ENCODE measurements around the gene VPREB3.
A peak's percentile ranks its signal among the peaks of the same experiment; 100 is the strongest.

VPREB3 gene

DNA sequence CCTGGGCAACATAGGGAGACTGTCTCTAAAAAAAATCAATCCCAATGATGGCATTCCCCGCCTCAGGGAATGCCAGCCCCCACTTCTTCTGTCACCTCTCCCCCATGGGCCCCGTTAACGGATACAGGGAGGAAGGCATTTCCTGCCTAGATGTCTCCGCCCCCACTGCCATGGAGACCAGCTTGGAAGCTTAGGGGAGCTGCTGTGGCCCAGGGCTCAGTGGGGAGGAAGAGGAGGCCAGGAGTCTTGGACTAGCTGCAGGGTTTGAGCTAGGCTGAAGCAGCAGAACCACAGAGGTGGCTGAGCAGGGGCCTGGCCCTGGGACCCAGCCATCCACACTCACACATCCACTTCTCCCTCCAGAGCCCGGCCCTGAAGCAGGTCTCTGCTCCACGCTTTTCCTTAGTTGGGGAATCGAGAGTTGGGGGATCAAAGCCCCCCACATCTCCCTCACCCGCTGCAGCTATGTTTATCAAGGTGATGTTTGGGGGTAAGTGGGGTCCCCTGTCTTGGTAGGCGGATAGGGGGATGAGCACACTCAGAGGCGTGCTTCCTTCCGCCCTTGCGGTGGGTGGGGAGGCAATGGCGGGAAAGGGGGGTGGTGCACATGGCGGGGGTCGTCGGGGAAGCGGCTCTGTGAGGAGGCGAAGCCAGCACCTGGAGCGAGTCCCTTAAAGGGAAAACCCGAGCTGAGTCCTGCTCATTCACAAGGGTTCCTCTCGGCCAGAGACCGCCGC is 8.8 kb upstream of the VPREB3 start, which contains the start of gene C22orf15:
Gene C22orf15, plus strand, starts transcription at position 149 of the 737 bp plus-strand sequence. Its CDS starts 317 bp downstream, at position 466.
- H3K27ac Mint-ChIP-seq, result peak within 1 kb of the TSS; percentile 68
- no peaks in the 10 kb centered on the region for H3K9me3 Mint-ChIP-seq
- H3K36me3 Mint-ChIP-seq (ENCODE audit: low read depth), result peaks cover 13% of the 10 kb centered on the region
- no peaks in the 10 kb centered on the region for H3K27me3 Mint-ChIP-seq
- peak within 1 kb of the TSS; percentile 74 for H3K4me3 Mint-ChIP-seq
- peaks cover 42% of the 10 kb centered on the region for H3K4me1 Mint-ChIP-seq (ENCODE audit: low read depth)

DNA sequence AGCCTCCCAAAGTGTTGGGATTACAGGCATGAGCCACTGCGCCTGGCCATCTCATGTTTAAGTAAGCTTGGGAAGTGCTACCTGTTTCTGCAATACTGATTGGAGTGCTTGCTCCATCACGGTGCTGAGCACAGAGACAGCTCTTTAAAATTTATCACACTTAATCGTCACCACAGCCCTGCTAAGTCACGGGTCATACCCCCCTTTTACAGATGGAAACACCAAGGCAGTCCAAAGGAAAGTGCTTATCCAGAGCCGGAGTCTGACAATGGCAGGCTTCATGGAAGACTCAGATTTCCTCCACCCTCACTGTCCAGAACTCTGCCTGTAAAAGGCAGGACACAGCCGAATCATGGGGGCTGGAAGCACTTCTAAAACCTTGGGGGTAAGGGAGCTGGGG is 5.8 kb upstream of the VPREB3 start:
- Mint-ChIP-seq H3K36me3 (ENCODE audit: low read depth) (peaks cover 5% of the 10 kb centered on the region), H3K27ac (no peak overlapping the region), H3K9me3 (no peaks in the 10 kb centered on the region), H3K4me1 (ENCODE audit: low read depth) (peaks cover 36% of the 10 kb centered on the region), H3K27me3 (no peaks in the 10 kb centered on the region), H3K4me3 (no peak overlapping the region)

DNA sequence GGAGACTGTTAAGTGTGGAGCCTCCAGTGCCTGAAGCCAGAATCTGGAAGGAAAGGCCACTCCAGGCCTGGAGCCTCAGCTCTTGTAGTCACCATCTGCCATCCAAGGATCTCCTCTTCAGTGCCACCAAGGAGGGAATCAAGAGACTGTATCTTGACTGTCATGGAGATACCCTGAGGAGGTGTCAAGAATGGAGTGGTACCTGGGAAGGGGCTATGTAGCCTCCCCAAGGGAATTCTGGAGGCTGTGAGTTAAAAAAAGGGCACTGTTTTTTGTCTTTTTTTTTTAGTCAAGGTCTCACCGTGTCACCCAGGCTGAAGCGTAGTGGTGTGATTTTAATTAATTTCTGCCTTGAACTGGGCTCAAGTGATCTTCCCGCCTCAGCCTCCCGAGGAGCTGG is 5.3 kb upstream of the VPREB3 start:
- H3K27ac Mint-ChIP-seq, result no peak overlapping the region
- no peaks in the 10 kb centered on the region for H3K27me3 Mint-ChIP-seq

DNA sequence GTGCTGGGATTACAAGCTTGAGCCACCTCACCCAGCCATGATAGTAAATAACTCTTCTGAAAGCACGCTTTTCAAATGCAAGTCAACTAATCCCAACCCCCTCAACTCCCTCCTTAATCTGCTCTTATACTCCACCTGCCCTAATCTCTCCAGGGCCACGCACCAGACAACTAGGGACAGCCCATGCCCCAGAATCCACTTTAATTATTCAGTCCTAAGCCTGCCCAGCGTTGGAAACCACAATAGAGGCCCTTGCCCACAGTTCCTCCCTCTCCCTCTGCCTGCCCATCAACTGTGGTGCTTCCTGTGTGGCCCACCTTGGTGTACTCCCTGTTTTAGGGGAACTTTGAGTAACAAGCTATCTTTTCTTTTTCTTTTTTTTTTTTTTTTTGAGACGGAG is 2.7 kb upstream of the VPREB3 start:
- no peak overlapping the region for H3K4me3 Mint-ChIP-seq
- H3K27ac Mint-ChIP-seq, result no peak overlapping the region
- peaks cover 19% of the 10 kb centered on the region for H3K4me1 Mint-ChIP-seq (ENCODE audit: low read depth)

More for the DNA sequence above, 5.3 kb upstream of the VPREB3 start:
- peaks cover 3% of the 10 kb centered on the region for H3K36me3 Mint-ChIP-seq (ENCODE audit: low read depth)
- H3K9me3 Mint-ChIP-seq, result no peaks in the 10 kb centered on the region
- no peak overlapping the region for H3K4me3 Mint-ChIP-seq
- H3K4me1 Mint-ChIP-seq (ENCODE audit: low read depth), result peaks cover 31% of the 10 kb centered on the region

DNA sequence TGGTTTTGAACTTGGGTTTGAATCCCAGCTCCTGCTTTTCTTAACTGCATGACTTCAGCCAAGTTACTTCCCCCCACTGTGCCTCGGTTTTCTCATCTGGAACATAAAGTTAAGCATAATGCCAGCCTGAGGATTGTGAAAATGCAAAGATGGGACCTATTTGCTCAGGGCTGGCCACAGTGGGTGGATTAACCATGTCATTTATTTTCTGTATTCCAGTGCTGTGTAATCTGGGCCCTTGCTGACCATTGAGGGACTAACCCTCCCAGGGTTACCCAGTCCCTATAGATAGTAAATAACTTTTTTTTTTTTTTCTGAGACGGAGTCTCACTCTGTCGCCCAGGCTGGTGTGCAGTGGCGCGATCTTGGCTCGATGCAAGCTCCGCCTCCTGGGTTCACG is 1.5 kb upstream of the VPREB3 start:
- Mint-ChIP-seq H3K9me3 (no peaks in the 10 kb centered on the region), H3K27me3 (no peaks in the 10 kb centered on the region), H3K36me3 (ENCODE audit: low read depth) (no peaks in the 10 kb centered on the region), H3K4me3 (no peak overlapping the region), H3K4me1 (ENCODE audit: low read depth) (peaks cover 22% of the 10 kb centered on the region), H3K27ac (no peak overlapping the region)

More for the DNA sequence above, 2.7 kb upstream of the VPREB3 start:
- no peaks in the 10 kb centered on the region for H3K36me3 Mint-ChIP-seq (ENCODE audit: low read depth)
- no peaks in the 10 kb centered on the region for H3K9me3 Mint-ChIP-seq
- no peaks in the 10 kb centered on the region for H3K27me3 Mint-ChIP-seq

DNA sequence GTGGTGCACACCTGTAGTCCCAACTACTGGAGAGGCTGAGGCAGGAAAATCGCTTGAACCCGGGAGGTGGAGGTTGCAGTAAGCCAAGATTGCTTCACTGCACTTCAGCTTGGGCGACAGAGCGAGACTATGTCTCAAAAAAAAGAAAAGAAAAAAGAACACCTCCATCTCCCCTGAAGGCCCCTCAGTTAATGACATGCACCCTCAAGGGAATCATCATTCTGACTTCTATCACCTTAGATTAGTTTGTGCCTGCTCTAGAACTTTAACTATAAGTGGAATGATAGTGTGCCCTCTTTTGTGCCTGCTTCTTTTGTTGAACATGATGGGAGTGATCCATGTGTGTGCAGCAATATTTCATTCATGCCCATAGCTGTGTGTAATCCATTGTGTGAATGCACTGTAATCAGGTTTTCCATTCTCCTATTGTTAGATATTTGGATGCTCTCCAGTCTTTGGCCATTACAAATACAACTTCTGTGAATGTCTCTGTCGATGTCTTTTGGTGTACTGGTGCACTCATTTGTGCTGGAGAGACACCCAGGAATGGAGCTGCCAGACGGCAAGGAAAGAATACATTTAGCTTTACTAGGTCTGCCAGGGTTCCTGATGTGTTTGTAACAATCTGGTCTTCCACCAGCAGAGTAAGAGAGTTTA is 883 bp upstream of the VPREB3 start:
- Mint-ChIP-seq H3K4me3 (no peak overlapping the region), H3K9me3 (no peaks in the 10 kb centered on the region), H3K27ac (no peak overlapping the region), H3K27me3 (no peaks in the 10 kb centered on the region), H3K4me1 (ENCODE audit: low read depth) (peaks cover 28% of the 10 kb centered on the region), H3K36me3 (ENCODE audit: low read depth) (no peaks in the 10 kb centered on the region)

DNA sequence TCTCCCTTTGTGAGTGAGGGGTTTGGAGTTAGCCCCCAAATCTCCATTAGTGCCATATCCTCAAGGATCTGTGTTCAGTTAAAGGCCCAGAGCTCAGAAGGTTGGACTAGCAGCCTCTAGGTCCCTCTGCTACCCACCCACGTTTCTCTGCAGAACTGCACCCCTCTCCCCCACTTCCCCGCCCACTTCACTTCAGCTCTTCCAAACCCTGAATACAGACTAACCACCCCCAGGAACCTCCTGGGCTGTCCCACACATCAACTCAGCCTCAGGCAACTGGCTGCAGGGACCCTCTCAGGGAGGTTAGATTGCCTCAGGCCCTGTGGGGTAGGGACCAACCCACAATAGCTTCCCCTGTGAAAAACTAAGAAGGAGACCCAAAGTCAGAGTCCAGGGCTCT is 840 bp downstream of the VPREB3 start:
- no peak overlapping the region for H3K27ac Mint-ChIP-seq
- no peaks in the 10 kb centered on the region for H3K9me3 Mint-ChIP-seq
- H3K4me1 Mint-ChIP-seq (ENCODE audit: low read depth), result peaks cover 34% of the 10 kb centered on the region
- no peaks in the 10 kb centered on the region for H3K36me3 Mint-ChIP-seq (ENCODE audit: low read depth)
- peak overlapping the region; percentile 26 for H3K4me3 Mint-ChIP-seq
- no peaks in the 10 kb centered on the region for H3K27me3 Mint-ChIP-seq

DNA sequence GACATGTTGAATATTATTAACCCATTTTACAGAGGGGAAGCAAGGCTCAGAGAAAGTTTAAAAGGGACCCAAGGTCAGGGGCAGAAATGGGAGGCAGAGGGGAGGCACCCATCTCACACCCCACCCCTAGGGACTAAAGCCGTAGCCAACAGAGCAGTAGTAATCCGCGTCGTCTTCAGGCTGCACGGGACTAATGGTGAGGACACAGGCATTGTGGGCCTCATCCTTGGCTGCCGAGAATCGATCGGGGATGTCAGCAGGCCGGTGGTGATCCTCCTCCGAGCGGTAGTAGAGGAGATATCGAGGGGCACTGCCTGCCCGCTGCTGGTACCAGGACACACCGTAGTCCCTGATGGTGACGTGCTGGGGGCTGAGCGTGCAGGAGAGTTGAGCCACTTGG is 1.5 kb downstream of the VPREB3 start:
- Mint-ChIP-seq H3K36me3 (ENCODE audit: low read depth) (no peaks in the 10 kb centered on the region), H3K27ac (no peak overlapping the region), H3K27me3 (no peaks in the 10 kb centered on the region), H3K9me3 (no peaks in the 10 kb centered on the region), H3K4me3 (peak overlapping the region; percentile 80), H3K4me1 (ENCODE audit: low read depth) (peaks cover 34% of the 10 kb centered on the region)

DNA sequence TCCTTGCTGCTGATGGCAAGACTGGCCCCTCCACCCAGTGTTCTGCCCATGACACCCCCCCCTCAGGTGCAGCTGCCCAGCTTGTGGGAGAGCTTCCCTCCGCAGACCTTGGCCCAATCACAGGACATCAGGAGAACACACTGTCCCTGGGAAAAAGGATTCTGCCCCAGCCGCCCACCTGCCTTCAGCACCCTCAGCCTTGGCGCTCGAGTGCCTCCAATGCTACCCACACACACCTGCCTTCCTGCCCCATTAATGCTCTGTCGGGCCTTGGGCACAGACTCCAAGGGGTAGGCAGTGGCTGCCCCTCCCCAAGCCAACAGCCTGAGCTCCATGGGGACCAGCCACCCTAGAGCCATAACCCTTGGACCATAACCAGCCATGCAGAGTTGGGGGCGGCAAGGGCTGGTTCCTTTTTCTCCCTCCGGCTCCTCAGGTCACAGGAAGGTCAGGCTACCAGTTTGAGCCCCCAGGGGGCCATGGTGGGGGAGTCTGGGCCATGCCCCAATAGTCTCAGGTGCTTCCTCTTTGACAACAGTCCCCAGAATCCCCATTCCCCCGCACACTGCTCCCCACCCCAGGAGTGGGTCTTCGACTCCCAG is 2.0 kb downstream of the VPREB3 start:
- Mint-ChIP-seq H3K27me3 (no peaks in the 10 kb centered on the region), H3K4me3 (peak overlapping the region; percentile 80), H3K27ac (peak overlapping the region; percentile 59), H3K9me3 (no peaks in the 10 kb centered on the region), H3K4me1 (ENCODE audit: low read depth) (peaks cover 34% of the 10 kb centered on the region), H3K36me3 (ENCODE audit: low read depth) (no peaks in the 10 kb centered on the region)

DNA sequence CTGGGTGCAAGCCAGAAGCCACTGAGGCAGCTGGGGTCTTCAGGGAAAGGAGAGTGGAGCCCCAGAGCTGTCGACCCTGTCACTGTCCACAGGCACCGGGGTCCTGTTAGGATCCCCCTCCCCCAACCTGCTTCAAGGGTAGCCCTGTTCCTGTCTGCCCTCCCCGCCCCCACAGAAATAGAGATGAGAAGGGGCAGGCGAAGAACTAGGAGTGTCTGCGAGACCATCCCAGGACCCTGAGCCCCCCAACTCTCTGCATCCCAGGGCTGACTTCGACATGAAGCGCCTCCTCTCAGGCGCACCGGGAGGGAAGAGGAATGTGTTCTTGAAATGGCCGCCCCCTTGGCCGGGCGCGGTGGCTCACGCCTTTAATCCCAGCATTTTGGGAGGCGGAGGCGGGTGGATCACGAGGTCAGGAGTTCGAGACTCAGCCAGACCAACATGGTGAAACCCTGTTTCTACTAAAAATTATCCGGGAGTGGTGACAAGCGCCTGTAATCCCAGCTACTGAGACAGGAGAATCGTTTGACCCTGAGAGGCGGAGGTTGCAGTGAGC is 2.7 kb downstream of the VPREB3 start:
- no peaks in the 10 kb centered on the region for H3K9me3 Mint-ChIP-seq
- H3K4me3 Mint-ChIP-seq, result peak overlapping the region; percentile 80
- peaks cover 3% of the 10 kb centered on the region for H3K36me3 Mint-ChIP-seq (ENCODE audit: low read depth)
- H3K27ac Mint-ChIP-seq, result peak overlapping the region; percentile 75
- H3K4me1 Mint-ChIP-seq (ENCODE audit: low read depth), result peaks cover 29% of the 10 kb centered on the region
- H3K27me3 Mint-ChIP-seq, result no peaks in the 10 kb centered on the region

DNA sequence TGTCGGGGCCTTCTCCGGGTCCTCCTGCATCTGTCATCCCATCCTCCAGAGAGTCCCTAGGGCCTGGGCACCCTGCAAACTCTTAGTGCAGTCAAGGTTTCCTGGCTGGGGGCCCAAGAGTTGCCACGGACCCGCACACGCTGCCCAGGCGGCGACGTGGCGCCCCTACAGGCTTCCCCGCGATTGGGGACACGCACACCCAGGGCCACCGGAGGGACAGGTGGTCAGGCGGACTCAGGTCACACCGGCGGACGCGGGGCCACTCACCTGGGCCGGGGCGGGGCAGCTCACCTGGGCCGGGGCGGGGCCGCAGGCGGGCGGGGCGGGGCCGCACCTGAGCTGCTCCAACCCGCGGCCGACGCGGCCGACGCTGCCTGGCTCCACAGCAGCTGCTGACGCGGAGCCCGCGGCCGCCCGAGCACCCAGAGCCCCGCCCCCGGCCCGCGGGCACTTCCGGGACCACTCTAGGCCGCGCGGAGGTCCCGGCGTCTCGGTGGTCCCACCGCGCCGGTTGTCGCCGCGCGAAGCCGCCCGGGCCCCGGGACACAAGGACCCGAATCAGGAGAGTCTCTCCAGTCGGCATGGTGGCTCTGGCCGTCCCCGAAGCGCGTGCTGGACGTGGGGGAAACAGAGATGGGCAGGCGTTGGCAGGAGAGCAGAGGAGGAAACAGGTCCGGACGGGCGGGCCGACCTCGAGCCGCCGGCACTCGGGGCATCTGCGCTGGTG is 3.3 kb downstream of the VPREB3 start, which contains the start of gene ZNF70:
Gene ZNF70, minus strand, starts transcription at position 399 of the 727 bp plus-strand sequence. CDS start 5,972 bp downstream, outside the sequence.
- no peaks in the 10 kb centered on the region for H3K27me3 Mint-ChIP-seq
- no peaks in the 10 kb centered on the region for H3K9me3 Mint-ChIP-seq
- peak within 1 kb of the TSS; percentile 80 for H3K27ac Mint-ChIP-seq
- peaks cover 29% of the 10 kb centered on the region for H3K4me1 Mint-ChIP-seq (ENCODE audit: low read depth)
- peak within 1 kb of the TSS; percentile 85 for H3K4me3 Mint-ChIP-seq
- peaks cover 3% of the 10 kb centered on the region for H3K36me3 Mint-ChIP-seq (ENCODE audit: low read depth)

DNA sequence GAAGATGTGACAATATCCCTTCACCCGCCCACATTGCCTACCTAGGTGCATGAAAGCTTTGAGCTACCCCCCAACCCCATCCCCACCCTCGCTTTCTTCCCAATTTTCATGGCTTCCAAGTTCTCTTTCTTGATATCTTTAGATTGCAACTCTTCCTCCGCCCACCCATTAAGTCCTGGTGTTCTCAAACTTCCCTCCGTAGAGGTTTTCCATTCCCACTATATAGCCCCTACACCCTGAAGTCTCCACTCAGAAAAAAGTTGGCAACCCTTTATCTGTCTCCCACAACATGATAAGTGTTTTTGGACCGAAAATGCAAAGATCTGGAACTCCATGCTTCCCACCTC is 3.9 kb downstream of the VPREB3 start:
- H3K4me3 Mint-ChIP-seq, result peak overlapping the region; percentile 85
- no peaks in the 10 kb centered on the region for H3K27me3 Mint-ChIP-seq
- H3K9me3 Mint-ChIP-seq, result no peaks in the 10 kb centered on the region
- peaks cover 3% of the 10 kb centered on the region for H3K36me3 Mint-ChIP-seq (ENCODE audit: low read depth)
- peaks cover 28% of the 10 kb centered on the region for H3K4me1 Mint-ChIP-seq (ENCODE audit: low read depth)
- H3K27ac Mint-ChIP-seq, result peak overlapping the region; percentile 80

DNA sequence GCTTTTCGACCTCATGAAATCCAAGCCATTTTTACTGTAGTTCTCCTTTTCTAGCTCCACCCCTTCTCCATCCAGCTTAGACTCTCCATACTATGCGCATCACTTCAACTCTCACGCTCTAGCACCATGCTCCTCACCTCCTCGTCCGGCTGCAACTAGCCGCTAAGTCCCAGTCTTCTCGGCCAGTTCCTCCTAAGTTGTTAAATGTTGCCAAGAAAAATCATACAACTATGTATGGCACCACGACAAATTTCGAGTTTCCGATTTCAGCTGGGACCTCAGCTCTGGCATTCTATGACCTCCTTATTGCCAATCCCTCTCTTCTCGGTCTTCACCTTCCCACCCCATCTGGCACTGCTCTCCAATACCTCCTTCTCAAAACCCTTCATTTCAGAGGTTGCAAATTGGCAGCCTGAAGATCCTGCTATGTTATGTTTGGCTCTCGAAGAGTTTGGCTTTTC is 4.4 kb downstream of the VPREB3 start:
- Mint-ChIP-seq H3K27me3 (no peaks in the 10 kb centered on the region), H3K4me3 (peak overlapping the region; percentile 85), H3K9me3 (no peaks in the 10 kb centered on the region), H3K36me3 (ENCODE audit: low read depth) (peaks cover 7% of the 10 kb centered on the region), H3K27ac (no peak overlapping the region), H3K4me1 (ENCODE audit: low read depth) (peaks cover 25% of the 10 kb centered on the region)

DNA sequence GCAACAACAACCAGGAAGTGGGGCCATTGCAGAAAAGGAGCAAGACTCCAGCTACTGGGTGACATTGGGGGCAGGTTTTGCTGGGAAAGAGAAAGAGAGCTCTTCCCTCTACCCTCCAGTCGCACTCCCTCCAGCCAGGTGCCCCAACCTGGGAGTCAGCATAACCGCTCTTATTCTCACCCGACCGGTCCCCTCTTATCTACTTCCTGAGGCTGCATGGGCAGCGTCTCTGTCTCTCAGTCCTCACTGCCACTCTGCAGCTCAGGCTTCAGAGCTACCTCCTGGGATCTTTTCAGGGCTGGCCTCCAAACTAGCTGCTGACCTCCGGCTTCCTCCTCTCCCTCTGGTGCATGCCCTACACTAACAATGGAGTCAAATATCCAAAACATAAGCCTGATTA is 8.4 kb downstream of the VPREB3 start:
- no peaks in the 10 kb centered on the region for H3K9me3 Mint-ChIP-seq
- peaks cover 12% of the 10 kb centered on the region for H3K4me1 Mint-ChIP-seq (ENCODE audit: low read depth)
- H3K4me3 Mint-ChIP-seq, result no peak overlapping the region
- peaks cover 25% of the 10 kb centered on the region for H3K36me3 Mint-ChIP-seq (ENCODE audit: low read depth)
- H3K27ac Mint-ChIP-seq, result no peak overlapping the region
- H3K27me3 Mint-ChIP-seq, result no peaks in the 10 kb centered on the region
